ENCODE results near the gene PLAGL2. TPM values are rescaled to one million over a fixed set of nuclear protein-coding genes. Genes with fewer than 3 reads are reported as not detected.

Gene PLAGL2
- total and polyA plus RNA-seq, 9 of the 15 experiments (the other 6 are each of a cell fraction or from before 2014, with no cell fraction given) = 3.1 to 24.3 (median 6.4) TPM

- TF ChIP-seq MGA (IDR thresholded peaks at IDR 0.05) (peak; percentile 65), RBM34 (IDR thresholded peaks at IDR 0.05; ENCODE audit: borderline replicate concordance, insufficient read depth, low read length) (no peak), ZNF133 (CRISPR knock-in tag; IDR thresholded peaks at IDR 0.05) (no peak), SMAD1 (IDR thresholded peaks at IDR 0.05; ENCODE audit: low read depth, low read length, partially characterized antibody) (no peak), ZNF398 (CRISPR knock-in tag; IDR thresholded peaks at IDR 0.05) (no peak), ATF2 (CRISPR knock-in tag; IDR thresholded peaks at IDR 0.05) (no peak), TFAP4 (CRISPR knock-in tag; IDR thresholded peaks at IDR 0.05; ENCODE audit: borderline replicate concordance) (peak; percentile 97), NR2F6 (CRISPR knock-in tag; IDR thresholded peaks at IDR 0.05) (no peak), KLF13 (tag; IDR thresholded peaks at IDR 0.05; ENCODE audit: borderline replicate concordance, low read depth) (no peak), CREBBP (IDR thresholded peaks at IDR 0.05; ENCODE audit: low read depth, low read length) (no peak), ARHGAP35 (IDR thresholded peaks at IDR 0.05; ENCODE audit: partially characterized antibody) (no peak), KDM2B (CRISPR knock-in tag; IDR thresholded peaks at IDR 0.05) (no peak)
These were observed 47.7 kb downstream of the PLAGL2 start (continued) for GRCh38 chr20:32159766-32160221.
